PFSK-1 (cell line): ENCODE results near the gene FCN2.

Source experiments
- FOXP2 ChIP-seq: optimal IDR thresholded peaks from 2 replicates; pipeline ENCODE3; 2011; ENCODE audit warnings: borderline replicate concordance, control low read depth, inconsistent platforms; ENCODE audit not compliant: insufficient read depth; ENCODE audit errors: extremely low read length, extremely low read depth
- POLR2AphosphoS5 ChIP-seq: IDR thresholded peaks from 2 replicates; pipeline ENCODE4 v1.6.1; 2012; ENCODE audit warnings: low read depth, mild to moderate bottlenecking, control low read depth, low read length, moderate library complexity
- SIN3A ChIP-seq: IDR thresholded peaks from 2 replicates; pipeline ENCODE4 v1.6.1; 2012; ENCODE audit warnings: mild to moderate bottlenecking, low read length, moderate library complexity, borderline replicate concordance; ENCODE audit not compliant: insufficient read depth
- TAF1 ChIP-seq: IDR thresholded peaks from 2 replicates; pipeline ENCODE4 v1.6.1; 2012; ENCODE audit warnings: low read length, control low read depth, borderline replicate concordance; ENCODE audit not compliant: insufficient read depth
- TF ChIP-seq, protein P1 (sequence below), 2 experiments: IDR thresholded peaks; 2 replicates each; pipeline versions ENCODE4 v1.6.1 to v1.8.0; 2011 to 2012; ENCODE audit warnings: low read depth in 2 of 2, low read length in 2 of 2, control low read depth in 1 of 2, inconsistent platforms in 1 of 2, mild to moderate bottlenecking in 1 of 2, moderate library complexity in 1 of 2; ENCODE audit not compliant: insufficient read depth in 1 of 2

DNA sequence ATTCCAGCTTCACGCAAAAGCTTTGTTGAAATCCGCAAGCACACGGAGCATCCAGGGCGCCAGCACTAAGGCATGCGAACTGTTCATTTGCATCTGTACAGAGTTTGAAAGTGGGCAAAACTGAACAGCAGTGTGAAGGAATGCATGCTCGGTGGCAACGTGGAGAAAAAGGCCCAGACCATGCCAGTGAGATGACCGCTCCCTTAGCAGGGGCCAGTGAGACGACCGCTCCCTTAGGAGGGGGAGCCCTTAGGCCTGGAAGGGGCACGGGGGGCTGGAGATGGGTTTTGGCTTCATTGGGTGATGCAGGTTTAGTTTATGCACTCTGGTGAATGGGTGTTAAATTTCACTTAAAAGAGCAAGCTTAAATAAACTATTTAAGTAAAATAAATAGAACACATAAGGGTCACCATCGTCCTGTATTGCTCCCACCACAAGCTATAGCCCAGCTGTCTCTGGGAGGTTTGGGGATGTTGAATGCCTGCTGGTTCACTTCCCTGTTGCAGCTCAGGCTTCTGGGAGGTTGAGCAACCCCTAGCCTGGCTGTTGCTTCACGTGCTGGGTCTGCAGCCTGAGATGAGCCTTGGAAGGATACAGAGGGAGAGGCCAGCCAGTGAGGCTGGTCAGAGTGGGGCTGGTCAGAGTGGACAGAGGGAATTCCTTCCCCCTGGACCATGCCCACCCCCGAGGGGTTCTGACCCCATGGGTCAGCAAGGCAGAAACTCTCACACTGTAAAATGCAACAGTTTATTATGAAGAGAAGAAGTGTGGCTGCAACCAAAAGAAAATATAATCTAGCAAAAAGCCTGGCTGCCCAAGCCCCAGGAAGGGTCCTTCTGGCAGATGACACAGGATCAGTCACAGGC is 41.7 kb downstream of the FCN2 start:
- TF ChIP-seq POLR2AphosphoS5 (no peak), TAF1 (no peak), FOXP2 (no peak), SIN3A (no peak)
- TF ChIP-seq, protein P1, sequence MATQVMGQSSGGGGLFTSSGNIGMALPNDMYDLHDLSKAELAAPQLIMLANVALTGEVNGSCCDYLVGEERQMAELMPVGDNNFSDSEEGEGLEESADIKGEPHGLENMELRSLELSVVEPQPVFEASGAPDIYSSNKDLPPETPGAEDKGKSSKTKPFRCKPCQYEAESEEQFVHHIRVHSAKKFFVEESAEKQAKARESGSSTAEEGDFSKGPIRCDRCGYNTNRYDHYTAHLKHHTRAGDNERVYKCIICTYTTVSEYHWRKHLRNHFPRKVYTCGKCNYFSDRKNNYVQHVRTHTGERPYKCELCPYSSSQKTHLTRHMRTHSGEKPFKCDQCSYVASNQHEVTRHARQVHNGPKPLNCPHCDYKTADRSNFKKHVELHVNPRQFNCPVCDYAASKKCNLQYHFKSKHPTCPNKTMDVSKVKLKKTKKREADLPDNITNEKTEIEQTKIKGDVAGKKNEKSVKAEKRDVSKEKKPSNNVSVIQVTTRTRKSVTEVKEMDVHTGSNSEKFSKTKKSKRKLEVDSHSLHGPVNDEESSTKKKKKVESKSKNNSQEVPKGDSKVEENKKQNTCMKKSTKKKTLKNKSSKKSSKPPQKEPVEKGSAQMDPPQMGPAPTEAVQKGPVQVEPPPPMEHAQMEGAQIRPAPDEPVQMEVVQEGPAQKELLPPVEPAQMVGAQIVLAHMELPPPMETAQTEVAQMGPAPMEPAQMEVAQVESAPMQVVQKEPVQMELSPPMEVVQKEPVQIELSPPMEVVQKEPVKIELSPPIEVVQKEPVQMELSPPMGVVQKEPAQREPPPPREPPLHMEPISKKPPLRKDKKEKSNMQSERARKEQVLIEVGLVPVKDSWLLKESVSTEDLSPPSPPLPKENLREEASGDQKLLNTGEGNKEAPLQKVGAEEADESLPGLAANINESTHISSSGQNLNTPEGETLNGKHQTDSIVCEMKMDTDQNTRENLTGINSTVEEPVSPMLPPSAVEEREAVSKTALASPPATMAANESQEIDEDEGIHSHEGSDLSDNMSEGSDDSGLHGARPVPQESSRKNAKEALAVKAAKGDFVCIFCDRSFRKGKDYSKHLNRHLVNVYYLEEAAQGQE (IDR thresholded peaks at IDR 0.05; ENCODE audit: insufficient read depth in 1 of 2, low read depth in 2 of 2, low read length in 2 of 2) = no peak
